ENCODE data around the gene CLSTN2.

GRCh38 chr3:140532793-140533330, 597.9 kb downstream of the CLSTN2 start:
- no peak for TF ChIP-seq CTCF (conservative IDR thresholded peaks at IDR 0.05; ENCODE audit: low read depth, low read length)
- TF ChIP-seq EZH2 (IDR thresholded peaks at IDR 0.05; ENCODE audit: low read length, unreplicated experiment): no peak
- TF ChIP-seq EZH2phosphoT487 (IDR thresholded peaks at IDR 0.05; ENCODE audit: borderline replicate concordance, low read length): no peak

Data from PC-3 (cell line).